CD4-positive, alpha-beta T cell (primary cell): ENCODE measurements around the gene KRT6B. TPM values are rescaled to one million over a fixed set of nuclear protein-coding genes. Genes with fewer than 3 reads are reported as not detected.

Experiments used
- ATAC-seq: fragments of 200-7000 bp; cut with Tn5 transposase; one replicate; pipeline ENCODE4 v1.10.0; 2022; ENCODE audit warnings: mild to moderate bottlenecking; ENCODE audit not compliant: poor library complexity
- CTCF ChIA-PET: fragments of 350-600 bp; sonication (Branson Sonifier 250); formaldehyde crosslinking; loops from one replicate; lab custom pipeline; 2021; ENCODE audit warnings: antibody characterized with exemption, inconsistent platforms; lab: Charles Lee
- POLR2A ChIA-PET: fragments of 350-600 bp; sonication (Branson Sonifier 250); formaldehyde crosslinking; loops from one replicate; lab custom pipeline; 2021; ENCODE audit warnings: antibody characterized with exemption, inconsistent platforms; lab: Charles Lee
- DNase-seq, 14 experiments: peaks; one replicate each; pipeline ENCODE4 v3.0.0-alpha.2; 2013 to 2020; ENCODE audit warnings: mixed read lengths in 2 of 14
- H3K27ac ChIP-seq, 2 donors: one replicate each; pipeline versions ENCODE4 v1.5.1 to v1.7.0; 2013; ENCODE audit warnings: low read length in 2 of 2, low read depth in 1 of 2, mild to moderate bottlenecking in 1 of 2
- H3K27me3 ChIP-seq, 2 experiments: 1 replicate in 1 of 2; 2 replicates in 1 of 2; pipeline versions ENCODE4 v1.6.1 to v1.7.0; 2013; ENCODE audit warnings: low read length in 2 of 2, control low read depth in 1 of 2, mild to moderate bottlenecking in 1 of 2, moderate library complexity in 1 of 2; ENCODE audit not compliant: insufficient read depth in 2 of 2, control insufficient read depth in 1 of 2
- H3K36me3 ChIP-seq: one replicate; pipeline ENCODE4 v1.6.1; 2013; ENCODE audit warnings: low read length, control low read depth; ENCODE audit not compliant: insufficient read depth
- H3K4me1 ChIP-seq: one replicate; pipeline ENCODE4 v1.6.1; 2013; ENCODE audit warnings: low read length, control low read depth; ENCODE audit not compliant: insufficient read depth
- H3K4me3 ChIP-seq: one replicate; pipeline ENCODE4 v1.5.1; 2013; ENCODE audit warnings: mild to moderate bottlenecking, low read length, moderate library complexity
- H3K9me3 ChIP-seq, 2 experiments: 1 replicate in 1 of 2; 2 replicates in 1 of 2; pipeline versions ENCODE4 v1.6.1 to v1.7.0; 2013; ENCODE audit warnings: low read length in 2 of 2, mild to moderate bottlenecking in 2 of 2, control low read depth in 1 of 2, moderate library complexity in 1 of 2; ENCODE audit not compliant: control insufficient read depth in 1 of 2, insufficient read depth in 1 of 2
- H3K27ac Mint-ChIP-seq: one replicate; pipeline ENCODE4 v1.8.0; 2020; ENCODE audit warnings: mixed read lengths
- H3K27me3 Mint-ChIP-seq: one replicate; pipeline ENCODE4 v1.8.0; 2021; ENCODE audit warnings: mixed read lengths
- H3K36me3 Mint-ChIP-seq: one replicate; pipeline ENCODE4 v1.8.0; 2021; ENCODE audit warnings: low read depth, mixed read lengths
- H3K4me1 Mint-ChIP-seq: one replicate; pipeline ENCODE4 v1.8.0; 2021; ENCODE audit warnings: low read depth, mixed read lengths
- H3K4me3 Mint-ChIP-seq: one replicate; pipeline ENCODE4 v1.8.0; 2020; ENCODE audit warnings: mild to moderate bottlenecking, mixed read lengths
- H3K9me3 Mint-ChIP-seq: one replicate; pipeline ENCODE4 v1.8.0; 2020; ENCODE audit warnings: mixed read lengths
- intact Hi-C, 2 experiments: fragments of 100-400 bp; cut with DNase I in 1 of 2; cut with micrococcal nuclease in 1 of 2; formaldehyde crosslinking; loops; one replicate each; pipeline versions ENCODE4 v1.15.1 to v1.9.0; 2023 to 2025; cut with DNase I, micrococcal nuclease
- total RNA-seq, 174 experiments: library from RNA in 2 of 174; stranded (reverse) in 2 of 174; gene quantifications; one replicate each; pipeline ENCODE4 v1.2.3 and lab custom pipeline; 2021 to 2026
- TF ChIP-seq, protein P1 (sequence below): fragments of 200-600 bp; IDR thresholded peaks from one replicate; pipeline ENCODE4 v1.8.0; 2022; ENCODE audit warnings: antibody characterized with exemption, mild to moderate bottlenecking

The KRT6B gene
- total RNA-seq, 2 experiments from 2014 or later: not detected

DNA sequence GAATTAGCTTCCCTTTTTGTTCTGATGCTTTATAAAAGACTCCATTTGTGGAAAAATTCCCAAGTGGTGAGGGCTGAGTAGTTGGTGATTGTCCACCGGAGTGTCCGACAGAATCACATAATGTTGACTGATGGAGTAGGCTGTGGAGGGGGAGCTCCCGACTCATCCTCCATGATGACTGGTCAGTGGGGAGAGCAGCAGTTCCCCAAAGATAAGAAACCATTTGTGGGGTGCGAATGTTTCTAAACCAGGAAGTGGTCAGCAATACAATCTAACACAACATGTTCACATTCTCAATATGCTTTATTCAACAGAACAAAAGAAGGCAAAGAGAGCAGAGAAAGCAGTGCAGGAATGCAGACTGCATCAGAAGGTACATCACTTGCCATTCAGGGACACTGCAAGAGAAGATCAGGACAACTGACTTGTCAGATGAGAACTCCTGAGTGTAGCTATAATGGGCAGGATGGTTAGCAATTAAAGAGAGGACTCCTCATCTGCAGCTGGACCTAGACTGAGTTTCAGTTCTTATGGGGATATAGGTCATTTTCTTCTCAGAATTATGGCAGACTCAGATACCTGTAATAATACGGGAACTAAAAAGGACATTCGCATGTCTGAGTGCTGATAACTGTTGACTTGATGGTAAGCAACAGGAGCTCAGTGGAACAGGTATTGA is 5.4 kb downstream of the KRT6B start:
- H3K4me3 Mint-ChIP-seq: no peak overlapping the region
- peaks cover 48% of the 10 kb centered on the region for H3K27me3 Mint-ChIP-seq
- CTCF ChIA-PET: no interaction called here
- H3K27me3 ChIP-seq: peaks cover 0 to 10% of the 10 kb centered on the region in 2 experiments
- H3K4me1 ChIP-seq: no peaks in the 10 kb centered on the region
- ATAC-seq (no peak), DNase-seq (no peak)
- H3K36me3 ChIP-seq: no peaks in the 10 kb centered on the region
- H3K9me3 ChIP-seq: no peaks in the 10 kb centered on the region
- no peak overlapping the region for H3K27ac Mint-ChIP-seq
- intact Hi-C loops: no loop called here
- H3K4me1 Mint-ChIP-seq: no peaks in the 10 kb centered on the region
- POLR2A ChIA-PET: no interaction called here
- no peak overlapping the region for H3K4me3 ChIP-seq
- no peaks in the 10 kb centered on the region for H3K36me3 Mint-ChIP-seq
- H3K27ac ChIP-seq: no peak overlapping the region
- no peaks in the 10 kb centered on the region for H3K9me3 Mint-ChIP-seq
- TF ChIP-seq, protein P1, sequence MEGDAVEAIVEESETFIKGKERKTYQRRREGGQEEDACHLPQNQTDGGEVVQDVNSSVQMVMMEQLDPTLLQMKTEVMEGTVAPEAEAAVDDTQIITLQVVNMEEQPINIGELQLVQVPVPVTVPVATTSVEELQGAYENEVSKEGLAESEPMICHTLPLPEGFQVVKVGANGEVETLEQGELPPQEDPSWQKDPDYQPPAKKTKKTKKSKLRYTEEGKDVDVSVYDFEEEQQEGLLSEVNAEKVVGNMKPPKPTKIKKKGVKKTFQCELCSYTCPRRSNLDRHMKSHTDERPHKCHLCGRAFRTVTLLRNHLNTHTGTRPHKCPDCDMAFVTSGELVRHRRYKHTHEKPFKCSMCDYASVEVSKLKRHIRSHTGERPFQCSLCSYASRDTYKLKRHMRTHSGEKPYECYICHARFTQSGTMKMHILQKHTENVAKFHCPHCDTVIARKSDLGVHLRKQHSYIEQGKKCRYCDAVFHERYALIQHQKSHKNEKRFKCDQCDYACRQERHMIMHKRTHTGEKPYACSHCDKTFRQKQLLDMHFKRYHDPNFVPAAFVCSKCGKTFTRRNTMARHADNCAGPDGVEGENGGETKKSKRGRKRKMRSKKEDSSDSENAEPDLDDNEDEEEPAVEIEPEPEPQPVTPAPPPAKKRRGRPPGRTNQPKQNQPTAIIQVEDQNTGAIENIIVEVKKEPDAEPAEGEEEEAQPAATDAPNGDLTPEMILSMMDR: no peak

DNA sequence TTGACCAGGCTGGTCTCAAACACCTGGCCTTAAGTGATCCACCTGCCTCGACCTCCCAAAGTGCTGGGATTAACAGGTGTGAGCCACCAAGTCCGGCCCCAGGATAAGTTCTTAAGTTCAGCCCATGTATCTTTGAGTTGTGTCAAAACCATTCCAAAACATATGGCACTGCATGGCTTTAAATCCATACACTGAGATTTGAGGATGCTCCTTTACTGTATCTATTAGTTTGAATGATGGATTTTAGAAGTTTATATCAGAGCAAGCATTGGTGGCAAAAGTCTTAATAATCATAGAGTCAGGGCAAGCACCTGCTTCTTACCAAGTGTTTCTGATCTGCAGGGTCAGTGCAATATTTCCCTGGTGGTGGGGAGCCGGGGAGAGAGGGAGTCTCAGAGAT is 6.1 kb downstream of the KRT6B start:
- Mint-ChIP-seq H3K27me3 (peaks cover 54% of the 10 kb centered on the region), H3K27ac (no peak overlapping the region), H3K4me3 (no peak overlapping the region), H3K36me3 (no peaks in the 10 kb centered on the region), H3K9me3 (no peaks in the 10 kb centered on the region), H3K4me1 (no peaks in the 10 kb centered on the region)
- intact Hi-C loops: no loop called here
- Histone ChIP-seq H3K27ac (no peak overlapping the region), H3K27me3 (peaks cover under 1 to 10% of the 10 kb centered on the region in 2 experiments), H3K36me3 (no peaks in the 10 kb centered on the region), H3K4me3 (no peak overlapping the region), H3K9me3 (no peaks in the 10 kb centered on the region), H3K4me1 (no peaks in the 10 kb centered on the region)
- POLR2A ChIA-PET: no interaction called here
- DNase-seq: no peak
- TF ChIP-seq, protein P1: no peak
- CTCF ChIA-PET: no interaction called here
- no peak for ATAC-seq

DNA sequence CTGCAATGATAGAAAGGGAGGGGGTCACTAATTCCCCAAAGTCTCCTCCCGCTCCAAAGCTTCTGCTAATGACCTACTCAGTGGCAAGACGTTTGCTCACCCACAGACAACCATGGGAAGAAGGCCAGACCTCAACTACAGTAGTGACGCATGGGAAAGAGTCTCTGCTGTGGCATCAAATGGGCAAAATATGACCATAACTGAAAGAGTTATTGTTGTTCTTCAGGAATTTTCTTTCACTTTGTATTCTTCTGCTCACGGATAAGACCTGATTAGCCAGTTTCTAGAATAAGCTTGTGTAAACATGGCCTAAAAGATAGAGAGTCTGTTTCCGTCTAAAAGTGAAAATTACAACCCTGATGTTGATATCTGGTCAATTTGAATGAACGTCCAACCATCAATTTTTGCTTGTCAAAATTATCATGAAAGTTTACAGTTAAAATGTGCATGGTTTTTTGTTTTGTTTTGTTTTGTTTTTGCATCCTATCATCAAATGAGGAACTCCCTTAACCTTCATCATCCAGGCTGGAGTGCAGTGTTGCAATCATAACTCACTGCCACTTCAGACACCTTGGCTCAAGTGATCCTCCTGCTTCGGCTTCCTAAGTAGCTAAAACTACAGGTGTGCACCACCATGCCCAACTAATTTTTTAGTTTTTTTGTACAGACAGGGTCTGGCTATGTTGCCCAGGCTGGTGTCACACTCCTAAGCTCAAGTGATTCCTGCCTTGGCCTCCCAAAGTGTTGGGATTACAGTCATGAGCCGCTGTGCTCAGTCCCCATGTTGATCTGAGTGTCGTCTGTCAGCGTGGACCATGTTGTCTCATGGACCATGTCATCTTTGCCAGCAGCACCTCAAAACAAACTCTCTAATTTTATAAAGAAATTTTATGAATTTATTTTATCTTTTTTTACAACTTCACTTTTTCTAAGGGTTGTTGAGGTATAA is 7.0 kb downstream of the KRT6B start:
- Mint-ChIP-seq H3K4me3 (no peak overlapping the region), H3K9me3 (no peaks in the 10 kb centered on the region), H3K27me3 (peaks cover 59% of the 10 kb centered on the region), H3K4me1 (no peaks in the 10 kb centered on the region), H3K27ac (no peak overlapping the region), H3K36me3 (no peaks in the 10 kb centered on the region)
- no peak for ATAC-seq
- Histone ChIP-seq H3K9me3 (no peaks in the 10 kb centered on the region), H3K4me3 (no peak overlapping the region), H3K27ac (no peak overlapping the region), H3K4me1 (no peaks in the 10 kb centered on the region), H3K27me3 (peaks cover 4 to 10% of the 10 kb centered on the region in 2 experiments), H3K36me3 (no peaks in the 10 kb centered on the region)
- POLR2A ChIA-PET: no interaction called here
- intact Hi-C loops: no loop called here
- CTCF ChIA-PET: no interaction called here
- DNase-seq: no peak
- TF ChIP-seq, protein P1: no peak
